Hematopoietic multipotent progenitor cell (in vitro differentiated cells): Measurements from ENCODE around the gene CDK17. TPM values are rescaled to one million over a fixed set of nuclear protein-coding genes. Genes with fewer than 3 reads are reported as not detected.

ENCODE experiments used
- DNase-seq, 3 donors: peaks; one replicate each; pipeline ENCODE4 v3.0.0-alpha.2; 2011 to 2015; ENCODE audit warnings: low read depth in 2 of 3, low spot score in 2 of 3
- total RNA-seq: library from RNA; depleted of rRNA; stranded (reverse); fragments of >200 nt; gene quantifications from one replicate; pipeline ENCODE4 v1.2.3, GENCODE V29; 2012

The CDK17 gene
- total RNA-seq, 1 donor, result 33.9 TPM

- DNase-seq, result no peak
Measured at GRCh38 chr12:96246926-96247505, 153.2 kb downstream of the CDK17 start.

- DNase-seq, result no peak
Measured at GRCh38 chr12:96244826-96245225, 155.4 kb downstream of the CDK17 start.

GRCh38 chr12:96242597-96242996 is 157.6 kb downstream of the CDK17 start:
- peak in 1 of 3 donors; percentile 12 for DNase-seq

- peak; percentile 48 to 73 (median 59) for DNase-seq
Measured at GRCh38 chr12:96241846-96242256, 158.4 kb downstream of the CDK17 start.

- peak in 1 of 3 donors; percentile 23 for DNase-seq
Measured at GRCh38 chr12:96241431-96241830, 158.8 kb downstream of the CDK17 start.

GRCh38 chr12:96240656-96241055 is 159.6 kb downstream of the CDK17 start:
- no peak for DNase-seq

GRCh38 chr12:96239711-96240635 is 160.3 kb downstream of the CDK17 start:
- no peak for DNase-seq

- no peak for DNase-seq
Measured at GRCh38 chr12:96238336-96239047, 161.7 kb downstream of the CDK17 start.

- DNase-seq, result peak in 2 of 3 donors; percentile 87 to 91
Measured at GRCh38 chr12:96237465-96238077, 162.7 kb downstream of the CDK17 start.

GRCh38 chr12:96237035-96237434 is 163.2 kb downstream of the CDK17 start:
- DNase-seq, result no peak

- DNase-seq, result no peak
Measured at GRCh38 chr12:96236221-96236822, 163.9 kb downstream of the CDK17 start.

GRCh38 chr12:96235484-96235826 is 164.8 kb downstream of the CDK17 start:
- DNase-seq, result no peak

GRCh38 chr12:96234591-96235483 is 165.4 kb downstream of the CDK17 start:
- DNase-seq, result no peak

GRCh38 chr12:96233939-96234461 is 166.2 kb downstream of the CDK17 start:
- no peak for DNase-seq

- DNase-seq, result no peak
Measured at GRCh38 chr12:96233168-96233567, 167.1 kb downstream of the CDK17 start.

GRCh38 chr12:96230646-96231045 is 169.6 kb downstream of the CDK17 start:
- DNase-seq, result no peak

GRCh38 chr12:96228566-96229248 is 171.5 kb downstream of the CDK17 start:
- DNase-seq, result no peak
